ENCODE measurements around the gene AFMID. TPM values are rescaled to one million over a fixed set of nuclear protein-coding genes. Genes with fewer than 3 reads are reported as not detected.
"Not testable (repeated sequence)": the region's sequence is repeated elsewhere in the genome, so short reads cannot be mapped to it uniquely, and the experiment has no call there.

Gene AFMID
- total RNA-seq, 2 experiments from 2014 or later, result 0.42 to 0.60 TPM

DNA sequence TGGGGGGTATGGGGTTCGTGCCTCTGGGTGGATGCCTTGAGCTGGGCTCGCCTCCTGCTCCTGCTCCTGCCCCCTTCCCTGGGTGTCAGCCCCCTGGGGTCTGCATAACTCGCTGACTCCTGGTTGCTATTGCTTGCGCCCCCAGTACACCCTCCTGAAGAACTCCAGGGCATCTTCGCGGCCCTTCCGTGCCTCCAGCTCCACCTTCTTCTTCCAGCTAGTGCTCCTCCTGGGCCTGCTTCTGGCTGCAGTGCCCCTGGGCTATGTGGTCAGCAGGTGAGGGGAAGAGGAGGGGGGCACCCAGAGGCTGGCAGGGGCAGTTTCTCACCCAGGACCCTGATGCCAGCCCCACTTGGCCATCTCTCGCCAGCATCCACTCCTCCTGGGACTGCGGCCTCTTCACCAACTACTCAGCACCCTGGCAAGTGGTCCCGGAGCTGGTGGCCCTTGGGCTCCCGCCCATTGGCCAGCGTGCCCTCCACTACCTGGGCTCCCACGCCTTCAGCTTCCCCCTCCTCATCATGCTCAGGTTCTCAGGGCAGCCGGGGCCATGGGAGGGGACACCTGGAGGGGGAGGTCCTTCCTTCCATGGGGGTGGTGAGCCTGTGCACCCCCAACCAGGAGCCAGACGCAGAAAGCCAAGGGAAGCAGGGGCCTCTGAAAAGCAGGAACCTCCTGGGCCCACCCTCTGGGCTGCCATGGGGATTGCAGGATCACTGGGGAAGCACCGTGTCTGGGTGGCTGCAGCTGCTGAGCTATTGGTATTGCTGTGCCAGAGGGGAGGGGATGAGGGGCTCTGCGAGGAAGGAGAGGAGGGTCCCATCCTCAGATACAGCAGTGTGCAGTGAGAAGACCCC lies 48.7 kb upstream of the AFMID start:
- H3K36me3 Mint-ChIP-seq (ENCODE audit: low read depth), result peaks cover 82% of the 10 kb centered on the region
- Histone ChIP-seq H3K27ac (ENCODE audit: low read depth in 1 of 2, low read length in 2 of 2) (peak overlapping the region; percentile 47 to 55), H3K27me3 (ENCODE audit: control insufficient read depth in 1 of 2, insufficient read depth in 2 of 2, low read length in 2 of 2) (no peaks in the 10 kb centered on the region), H3K4me3 (ENCODE audit: low read length) (no peak overlapping the region), H3K9me3 (ENCODE audit: control insufficient read depth in 1 of 2, insufficient read depth in 1 of 2, low read length in 2 of 2) (no peaks in the 10 kb centered on the region), H3K36me3 (ENCODE audit: insufficient read depth, low read length) (peaks cover 85% of the 10 kb centered on the region), H3K4me1 (ENCODE audit: insufficient read depth, low read length) (peaks cover 98% of the 10 kb centered on the region)
- no peaks in the 10 kb centered on the region for H3K27me3 Mint-ChIP-seq
- no peak for ATAC-seq (ENCODE audit: poor library complexity)
- intact Hi-C loops (cut with DNase I, micrococcal nuclease), result loop anchor here in 1 of 2 experiments (10.0 kb wide), 1 partner anchor 694 kb away; no protein-coding TSS in a partner anchor
- POLR2A ChIA-PET, result interaction anchor here (0.6 to 16.9 kb wide), 5 partner anchors 13 to 46 kb away, joined by 3 to 766 read pairs (median 32); partner anchors contain the start of genes TMC6 and TMC8
- no peaks in the 10 kb centered on the region for H3K9me3 Mint-ChIP-seq
- peak overlapping the region; percentile 42 for H3K4me3 Mint-ChIP-seq
- CTCF ChIA-PET, result interaction anchor here (0.6 to 7.4 kb wide), 8 partner anchors 11 to 255 kb away, joined by 3 to 49 read pairs (median 4); no protein-coding TSS in a partner anchor
- TF ChIP-seq, protein P1, sequence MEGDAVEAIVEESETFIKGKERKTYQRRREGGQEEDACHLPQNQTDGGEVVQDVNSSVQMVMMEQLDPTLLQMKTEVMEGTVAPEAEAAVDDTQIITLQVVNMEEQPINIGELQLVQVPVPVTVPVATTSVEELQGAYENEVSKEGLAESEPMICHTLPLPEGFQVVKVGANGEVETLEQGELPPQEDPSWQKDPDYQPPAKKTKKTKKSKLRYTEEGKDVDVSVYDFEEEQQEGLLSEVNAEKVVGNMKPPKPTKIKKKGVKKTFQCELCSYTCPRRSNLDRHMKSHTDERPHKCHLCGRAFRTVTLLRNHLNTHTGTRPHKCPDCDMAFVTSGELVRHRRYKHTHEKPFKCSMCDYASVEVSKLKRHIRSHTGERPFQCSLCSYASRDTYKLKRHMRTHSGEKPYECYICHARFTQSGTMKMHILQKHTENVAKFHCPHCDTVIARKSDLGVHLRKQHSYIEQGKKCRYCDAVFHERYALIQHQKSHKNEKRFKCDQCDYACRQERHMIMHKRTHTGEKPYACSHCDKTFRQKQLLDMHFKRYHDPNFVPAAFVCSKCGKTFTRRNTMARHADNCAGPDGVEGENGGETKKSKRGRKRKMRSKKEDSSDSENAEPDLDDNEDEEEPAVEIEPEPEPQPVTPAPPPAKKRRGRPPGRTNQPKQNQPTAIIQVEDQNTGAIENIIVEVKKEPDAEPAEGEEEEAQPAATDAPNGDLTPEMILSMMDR (IDR thresholded peaks at IDR 0.05), result no peak
- H3K4me1 Mint-ChIP-seq (ENCODE audit: low read depth), result peaks cover 84% of the 10 kb centered on the region
- DNase-seq, result peak in 1 of 14 experiments; percentile 50
- H3K27ac Mint-ChIP-seq, result peak overlapping the region; percentile 81

- DNase-seq; H3K4me3 ChIP-seq (ENCODE audit: low read length); H3K9me3 Mint-ChIP-seq; ATAC-seq (ENCODE audit: poor library complexity); H3K27me3 ChIP-seq (ENCODE audit: control insufficient read depth in 1 of 2, insufficient read depth in 2 of 2, low read length in 2 of 2); H3K9me3 ChIP-seq (ENCODE audit: control insufficient read depth in 1 of 2, insufficient read depth in 1 of 2, low read length in 2 of 2); H3K27me3 Mint-ChIP-seq: not testable (repeated sequence)
- Histone ChIP-seq H3K27ac (ENCODE audit: low read depth in 1 of 2, low read length in 2 of 2) (peak overlapping the region in 1 of 2 donors; percentile 38), H3K4me1 (ENCODE audit: insufficient read depth, low read length) (peaks cover 96% of the 10 kb centered on the region), H3K36me3 (ENCODE audit: insufficient read depth, low read length) (peaks cover 71% of the 10 kb centered on the region)
- Mint-ChIP-seq H3K4me3 (peak overlapping the region; percentile 77), H3K36me3 (ENCODE audit: low read depth) (peaks cover 68% of the 10 kb centered on the region), H3K27ac (peak overlapping the region; percentile 91), H3K4me1 (ENCODE audit: low read depth) (peaks cover 76% of the 10 kb centered on the region)
- intact Hi-C loops (cut with DNase I, micrococcal nuclease), result loop anchor here (1.0 to 10.0 kb wide), 4 partner anchors 28 to 695 kb away; partner anchors contain the start of genes SYNGR2 (in 2 of the 2), AFMID (in 1 of the 2) and TK1 (in 1 of the 2)
- ChIA-PET POLR2A (interaction anchor here (0.6 to 16.9 kb wide), 8 partner anchors 15 to 216 kb away, joined by 3 to 766 read pairs (median 4); partner anchors contain the start of genes TMC6, TMC8 and TNRC6C), CTCF (interaction anchor here (0.6 to 7.4 kb wide), 3 partner anchors 27 to 726 kb away, joined by 3 to 49 read pairs (median 8); no protein-coding TSS in a partner anchor)
Measured at GRCh38 chr17:78139861-78140168, 47.3 kb upstream of the AFMID start.

GRCh38 chr17:78140169-78141051 lies 46.8 kb upstream of the AFMID start:
- Mint-ChIP-seq H3K27me3 (no peaks in the 10 kb centered on the region), H3K4me3 (peak overlapping the region; percentile 77), H3K4me1 (ENCODE audit: low read depth) (peaks cover 72% of the 10 kb centered on the region), H3K36me3 (ENCODE audit: low read depth) (peaks cover 62% of the 10 kb centered on the region), H3K27ac (peak overlapping the region; percentile 91), H3K9me3 (no peaks in the 10 kb centered on the region)
- peak; percentile 85 for ATAC-seq (ENCODE audit: poor library complexity)
- intact Hi-C loops (cut with DNase I, micrococcal nuclease), result loop anchor here (1.0 to 5.0 kb wide), 3 partner anchors 28 to 47 kb away; partner anchors contain the start of genes SYNGR2 (in 2 of the 2), AFMID (in 1 of the 2) and TK1 (in 1 of the 2)
- ChIA-PET CTCF (interaction anchor here (0.6 to 7.4 kb wide), 5 partner anchors 28 to 220 kb away, joined by 3 to 49 read pairs (median 5); no protein-coding TSS in a partner anchor), POLR2A (interaction anchor here (0.6 to 16.9 kb wide), 10 partner anchors 15 to 216 kb away, joined by 3 to 766 read pairs (median 4); partner anchors contain the start of genes TMC6, TMC8 and TNRC6C)
- TF ChIP-seq, protein P1 (IDR thresholded peaks at IDR 0.05), result no peak
- DNase-seq, result peak; percentile 84 to 97 (median 92)
- no peaks in the 10 kb centered on the region for H3K9me3 ChIP-seq (ENCODE audit: control insufficient read depth in 1 of 2, insufficient read depth in 1 of 2, low read length in 2 of 2)
- H3K27ac ChIP-seq (ENCODE audit: low read depth in 1 of 2, low read length in 2 of 2), result peak overlapping the region in 1 of 2 donors; percentile 38
- peaks cover 95% of the 10 kb centered on the region for H3K4me1 ChIP-seq (ENCODE audit: insufficient read depth, low read length)
- H3K27me3 ChIP-seq (ENCODE audit: control insufficient read depth in 1 of 2, insufficient read depth in 2 of 2, low read length in 2 of 2), result no peaks in the 10 kb centered on the region
- H3K4me3 ChIP-seq (ENCODE audit: low read length), result no peak overlapping the region
- H3K36me3 ChIP-seq (ENCODE audit: insufficient read depth, low read length), result peaks cover 65% of the 10 kb centered on the region

Measured in CD4-positive, alpha-beta T cell (primary cell).